GM23248 (cell line): ENCODE results near the gene SEL1L2. TPM values are rescaled to one million over a fixed set of nuclear protein-coding genes. Genes with fewer than 3 reads are reported as not detected.

ENCODE experiments used
- DNase-seq: peaks from one replicate; pipeline ENCODE4 v3.0.0-alpha.2; 2015
- H2AFZ ChIP-seq: fragments of 200-600 bp; sonication (generic); 2 replicates; pipeline ENCODE4 v1.6.1; 2016; ENCODE audit warnings: antibody characterized with exemption
- H3F3A ChIP-seq: fragments of 200-600 bp; sonication (generic); 2 replicates; pipeline ENCODE4 v1.6.1; 2016; ENCODE audit warnings: mild to moderate bottlenecking, antibody characterized with exemption, mixed run types; ENCODE audit not compliant: insufficient read depth
- H3K27ac ChIP-seq: fragments of 200-600 bp; sonication (generic); 2 replicates; pipeline ENCODE4 v1.5.1; 2016; ENCODE audit warnings: mild to moderate bottlenecking
- H3K27me3 ChIP-seq: fragments of 200-600 bp; sonication (generic); replicated peaks from 2 replicates; pipeline ENCODE4 v1.6.1; 2016; ENCODE audit warnings: mild to moderate bottlenecking; ENCODE audit not compliant: insufficient read depth
- H3K36me3 ChIP-seq: fragments of 200-600 bp; sonication (generic); 2 replicates; pipeline ENCODE4 v1.6.1; 2016; ENCODE audit warnings: low read depth, mild to moderate bottlenecking
- H3K4me1 ChIP-seq: fragments of 200-600 bp; sonication (generic); 2 replicates; pipeline ENCODE4 v1.6.1; 2016; ENCODE audit warnings: mild to moderate bottlenecking; ENCODE audit not compliant: insufficient read depth
- H3K4me2 ChIP-seq: fragments of 200-600 bp; sonication (generic); one replicate; pipeline ENCODE4 v1.6.1; 2016; ENCODE audit warnings: mild to moderate bottlenecking; ENCODE audit not compliant: unreplicated experiment
- H3K4me3 ChIP-seq: fragments of 200-600 bp; sonication (generic); 2 replicates; pipeline ENCODE4 v1.5.1; 2016; ENCODE audit warnings: mild to moderate bottlenecking
- H3K79me2 ChIP-seq: fragments of 200-600 bp; sonication (generic); 2 replicates; pipeline ENCODE4 v1.6.1; 2016; ENCODE audit warnings: mild to moderate bottlenecking; ENCODE audit not compliant: insufficient read depth
- H3K9ac ChIP-seq: fragments of 200-600 bp; sonication (generic); 2 replicates; pipeline ENCODE4 v1.6.1; 2016; ENCODE audit warnings: mild to moderate bottlenecking
- H3K9me2 ChIP-seq: fragments of 200-600 bp; sonication (generic); 2 replicates; pipeline ENCODE4 v1.6.1; 2016; ENCODE audit warnings: mixed run types, mild to moderate bottlenecking, moderate library complexity; ENCODE audit not compliant: insufficient read depth
- H3K9me3 ChIP-seq: fragments of 200-600 bp; sonication (generic); one replicate; pipeline ENCODE4 v1.6.1; 2017; ENCODE audit warnings: low read depth
- H4K20me1 ChIP-seq: fragments of 200-600 bp; sonication (generic); 2 replicates; pipeline ENCODE4 v1.6.0; 2016; ENCODE audit not compliant: insufficient read depth
- EZH2 ChIP-seq: fragments of 200-600 bp; sonication (generic); IDR thresholded peaks from 2 replicates; pipeline ENCODE4 v1.6.1; 2018; ENCODE audit warnings: antibody characterized with exemption, mild to moderate bottlenecking; ENCODE audit not compliant: insufficient read depth, poor library complexity, severe bottlenecking
- EZH2phosphoT487 ChIP-seq: fragments of 200-600 bp; sonication (generic); IDR thresholded peaks from 2 replicates; pipeline ENCODE4 v1.6.1; 2018; ENCODE audit warnings: antibody characterized with exemption, moderate library complexity, mild to moderate bottlenecking, low read depth; ENCODE audit not compliant: insufficient read depth
- whole genome bisulfite sequencing, 2 experiments: methylation state at CpG; one replicate each; pipeline ENCODE4 v1.1.6; 2015 to 2017; ENCODE audit warnings: low lambda C conversion rate in 2 of 2, low coverage in 1 of 2; ENCODE audit errors: missing lambda C conversion rate in 2 of 2; 5-methylcytosine and 5-hydroxymethylcytosine counted together
- in situ Hi-C: fragments of 300-500 bp; cut with MboI; formaldehyde crosslinking; loops from 2 replicates; pipeline ENCODE4 v1.15.0; 2020
- polyA plus RNA-seq: library from polyadenylated mRNA; unstranded; fragments of >200 nt; fragmentation: Nextera tagmentation; extraction: Ambion mirVana; gene quantifications from 2 replicates; pipeline ENCODE4 v1.2.1, GENCODE V29; 2016
- total RNA-seq: library from RNA; depleted of rRNA; stranded (reverse); fragments of >200 nt; shearing (Covaris generic); gene quantifications from 2 replicates; pipeline ENCODE4 v1.2.3, GENCODE V29; 2014

Gene SEL1L2
- total and polyA plus RNA-seq, 2 experiments from 2014 or later = 0.73 TPM; not detected in 1

- Histone ChIP-seq H3K27ac (no peak overlapping the region), H2AFZ (no peak overlapping the region), H3K27me3 (no peaks in the 10 kb centered on the region), H3K4me3 (no peak overlapping the region), H3K36me3 (no peaks in the 10 kb centered on the region), H3K4me1 (peaks cover 16% of the 10 kb centered on the region), H3K9me2 (no peaks in the 10 kb centered on the region), H3F3A (0 out of 2 replicates have a peak, but pooled peaks cover 13% of the 10 kb centered on the region), H3K79me2 (no peaks in the 10 kb centered on the region), H3K9me3 (no peaks in the 10 kb centered on the region), H3K4me2 (no peak overlapping the region), H4K20me1 (no peaks in the 10 kb centered on the region), H3K9ac (no peak overlapping the region)
- WGBS, 2 experiments = 97 to 98% methylated on average over 7 of the region's 7 CpGs
- in situ Hi-C loops = no loop called here
- DNase-seq = no peak
- no peak for TF ChIP-seq EZH2
- TF ChIP-seq EZH2phosphoT487 = no peak
Observed at GRCh38 chr20:13838664-13839063, 151.8 kb downstream of the SEL1L2 start.

- no peak overlapping the region for H3K27ac ChIP-seq
- no peaks in the 10 kb centered on the region for H3K79me2 ChIP-seq
- no peaks in the 10 kb centered on the region for H3K9me2 ChIP-seq
- no peaks in the 10 kb centered on the region for H3K27me3 ChIP-seq
- H3K9me3 ChIP-seq = no peaks in the 10 kb centered on the region
- H3F3A ChIP-seq = no peaks in the 10 kb centered on the region
- in situ Hi-C loops = no loop called here
- no peak overlapping the region for H3K4me3 ChIP-seq
- H3K4me1 ChIP-seq = no peaks in the 10 kb centered on the region
- DNase-seq = no peak
- TF ChIP-seq EZH2phosphoT487 (no peak), EZH2 (no peak)
- WGBS, 2 experiments = 86 to 90% methylated on average over 3 of the region's 3 CpGs
- H2AFZ ChIP-seq = no peak overlapping the region
- no peak overlapping the region for H3K9ac ChIP-seq
- no peaks in the 10 kb centered on the region for H3K36me3 ChIP-seq
- H4K20me1 ChIP-seq = no peaks in the 10 kb centered on the region
- H3K4me2 ChIP-seq = no peak overlapping the region
Observed at GRCh38 chr20:13831476-13831875, 158.9 kb downstream of the SEL1L2 start.

DNA sequence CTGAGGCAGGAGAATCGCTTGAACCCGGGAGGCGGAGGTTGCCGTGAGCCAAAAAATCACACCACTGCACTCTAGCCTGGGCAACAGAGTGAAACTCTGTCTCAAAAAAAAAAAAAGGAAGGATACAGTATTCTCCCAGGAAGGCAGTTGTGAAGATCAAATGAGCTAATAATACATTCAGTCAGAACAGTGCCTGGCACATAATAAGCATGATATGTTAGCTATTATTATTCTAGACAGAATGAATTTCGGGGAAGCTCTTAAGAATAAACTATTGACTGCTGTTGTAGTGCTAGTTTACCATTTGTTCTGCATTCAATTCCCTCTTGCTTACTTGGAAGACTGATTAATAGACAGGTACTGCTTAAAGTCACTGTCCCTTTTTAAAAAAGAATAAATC, 164.9 kb downstream of the SEL1L2 start:
- Histone ChIP-seq H4K20me1 (no peaks in the 10 kb centered on the region), H3K36me3 (no peaks in the 10 kb centered on the region), H3K9me2 (no peaks in the 10 kb centered on the region), H3K4me3 (no peak overlapping the region), H2AFZ (no peak overlapping the region), H3K9ac (no peak overlapping the region), H3K27me3 (no peaks in the 10 kb centered on the region), H3K4me2 (no peak overlapping the region), H3K4me1 (peaks cover 13% of the 10 kb centered on the region), H3K9me3 (no peaks in the 10 kb centered on the region), H3F3A (peaks cover 14% of the 10 kb centered on the region; the same call in 1 of the 2 replicates), H3K79me2 (no peaks in the 10 kb centered on the region), H3K27ac (no peak overlapping the region)
- TF ChIP-seq EZH2phosphoT487 (no peak), EZH2 (no peak)
- WGBS, 2 experiments = 61 to 83% methylated on average over 4 to 5 of the region's 5 CpGs
- in situ Hi-C loops = loop anchor here (10.0 kb wide), 1 partner anchor 229 kb away; no protein-coding TSS in a partner anchor
- DNase-seq = no peak

DNA sequence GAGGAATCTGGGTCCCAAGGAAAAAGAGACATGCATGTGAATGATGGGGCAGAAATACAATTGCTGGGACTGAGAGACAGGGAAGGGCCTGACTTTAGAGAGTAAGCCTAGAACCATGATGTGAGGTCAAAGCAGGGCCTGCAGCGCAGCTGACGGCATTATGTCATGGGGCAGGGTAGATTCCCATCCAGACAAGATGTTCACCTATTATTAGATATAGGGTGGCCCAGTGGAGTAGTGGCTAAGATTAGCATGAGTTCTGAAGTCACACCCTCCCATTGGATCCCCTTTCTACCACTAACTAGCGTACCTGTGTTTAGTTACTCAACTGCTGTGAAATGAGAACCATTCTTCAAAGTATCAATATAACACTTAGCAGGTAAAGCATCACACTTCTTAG, 166.0 kb downstream of the SEL1L2 start:
- 95 to 100% methylated on average over 3 of the region's 3 CpGs for WGBS, 2 experiments
- TF ChIP-seq EZH2 = no peak
- TF ChIP-seq EZH2phosphoT487 = no peak
- no peak for DNase-seq

DNA sequence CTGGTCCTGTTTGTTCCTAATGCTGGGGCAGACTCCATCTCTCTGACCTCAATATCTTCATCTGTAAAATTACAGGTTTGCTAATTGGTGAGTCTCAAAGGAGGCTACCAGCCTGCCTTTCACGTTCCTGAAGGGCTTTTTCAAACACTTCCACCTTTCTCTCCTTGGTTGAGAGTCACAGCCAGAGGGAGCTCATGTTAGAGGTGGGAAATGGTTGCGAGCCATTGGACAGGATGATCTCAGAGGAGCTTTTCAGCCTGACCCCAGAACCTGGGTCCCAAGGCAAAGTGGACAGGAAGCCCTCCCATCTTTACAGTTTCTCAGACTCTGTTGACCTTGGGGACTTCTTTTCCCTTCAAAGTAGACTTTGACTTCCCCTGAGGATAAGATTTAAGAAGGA, 168.0 kb downstream of the SEL1L2 start:
- no peaks in the 10 kb centered on the region for H4K20me1 ChIP-seq
- TF ChIP-seq EZH2phosphoT487 = no peak
- TF ChIP-seq EZH2 = no peak
- WGBS, 2 experiments = 97 to 98% methylated on average over 2 of the region's 2 CpGs
- H3K9ac ChIP-seq = no peak overlapping the region
- no peaks in the 10 kb centered on the region for H3K9me3 ChIP-seq
- no peaks in the 10 kb centered on the region for H3K27me3 ChIP-seq
- peak overlapping the region; percentile 1; the same call in 1 of the 2 replicates for H2AFZ ChIP-seq
- in situ Hi-C loops = loop anchor here (10.0 kb wide), 1 partner anchor 232 kb away; no protein-coding TSS in a partner anchor
- H3K27ac ChIP-seq = peak overlapping the region; percentile 42
- DNase-seq = peak; percentile 22
- peak overlapping the region; percentile 35 for H3K4me2 ChIP-seq
- H3K9me2 ChIP-seq = no peaks in the 10 kb centered on the region
- H3K4me1 ChIP-seq = peaks cover 13% of the 10 kb centered on the region
- H3K36me3 ChIP-seq = peaks cover 1% of the 10 kb centered on the region; the same call in 1 of the 2 replicates
- H3K79me2 ChIP-seq = no peaks in the 10 kb centered on the region
- H3K4me3 ChIP-seq = no peak overlapping the region
- H3F3A ChIP-seq = peaks cover 14% of the 10 kb centered on the region

More for the DNA sequence above, 166.0 kb downstream of the SEL1L2 start:
- in situ Hi-C loops = loop anchor here (10.0 kb wide), 1 partner anchor 230 kb away; no protein-coding TSS in a partner anchor
- H3K4me3 ChIP-seq = no peak overlapping the region
- peaks cover 14% of the 10 kb centered on the region for H3F3A ChIP-seq
- H3K4me2 ChIP-seq = no peak overlapping the region
- no peak overlapping the region for H3K9ac ChIP-seq
- H3K4me1 ChIP-seq = peaks cover 13% of the 10 kb centered on the region
- H4K20me1 ChIP-seq = no peaks in the 10 kb centered on the region
- no peaks in the 10 kb centered on the region for H3K27me3 ChIP-seq
- no peaks in the 10 kb centered on the region for H3K9me2 ChIP-seq
- no peaks in the 10 kb centered on the region for H3K9me3 ChIP-seq
- no peak overlapping the region for H2AFZ ChIP-seq
- H3K27ac ChIP-seq = no peak overlapping the region
- no peaks in the 10 kb centered on the region for H3K36me3 ChIP-seq
- H3K79me2 ChIP-seq = no peaks in the 10 kb centered on the region
